Right lobe of liver (tissue), 4 donors: Measurements from ENCODE around the gene GRK4.

Experiments
- CTCF ChIP-seq, 4 donors: fragments of 200-600 bp in 3 of 4; fragments of 450-650 bp in 1 of 4; IDR thresholded peaks; one replicate each; pipeline versions ENCODE4 v1.5.1 to v1.8.0; 2016 to 2022; ENCODE audit warnings: antibody characterized with exemption in 4 of 4, mild to moderate bottlenecking in 2 of 4
- POLR2A ChIP-seq: fragments of 450-650 bp; IDR thresholded peaks from one replicate; pipeline ENCODE4 v1.6.1; 2017; ENCODE audit warnings: antibody characterized with exemption, mild to moderate bottlenecking
- donor health status: DM: no; HTN: no; CAD: no.
- donor health status: DM: no; HTN: no; CAD: no.
- donor health status: DM: no; HTN: yes; CAD: no.

GRCh38 chr4:2935762-2936743 is 27.3 kb upstream of the GRK4 start:
- TF ChIP-seq POLR2A: no peak
- no peak for TF ChIP-seq CTCF (IDR thresholded peaks at IDR 0.05)
